Tibial artery (tissue), 4 donors: ENCODE results near the gene HNRNPUL1.

Experiments
- DNase-seq, 2 donors: peaks; one replicate each; pipeline ENCODE4 v3.0.0-alpha.2; 2019
- H3K27ac ChIP-seq, 2 donors: fragments of 200-600 bp; sonication (generic) in 1 of 2; 1 replicate in 1 of 2; 2 replicates in 1 of 2; pipeline ENCODE4 v1.5.1; 2018 to 2019; ENCODE audit warnings: mild to moderate bottlenecking in 1 of 2
- H3K27me3 ChIP-seq, 2 donors: fragments of 200-600 bp; sonication (generic) in 1 of 2; one replicate each; pipeline versions ENCODE4 v1.5.1 to v1.6.0; 2016 to 2019
- H3K36me3 ChIP-seq, 3 donors: fragments of 200-600 bp; sonication (generic) in 2 of 3; one replicate each; pipeline ENCODE4 v1.5.1; 2016 to 2019; ENCODE audit warnings: mild to moderate bottlenecking in 2 of 3
- H3K4me1 ChIP-seq, 4 donors: fragments of 200-600 bp; sonication (generic) in 2 of 4; 1 replicate in 3 of 4; 2 replicates in 1 of 4; pipeline ENCODE4 v1.5.1; 2016 to 2019
- H3K4me3 ChIP-seq, 2 donors: fragments of 200-600 bp; sonication (generic) in 1 of 2; 1 replicate in 1 of 2; 2 replicates in 1 of 2; pipeline ENCODE4 v1.5.1; 2018 to 2019; ENCODE audit warnings: mild to moderate bottlenecking in 2 of 2
- H3K9me3 ChIP-seq, 3 donors: fragments of 200-600 bp; sonication (generic) in 1 of 3; one replicate each; pipeline ENCODE4 v1.5.1; 2016 to 2019
- intact Hi-C: fragments of 100-400 bp; cut with DNase I; formaldehyde crosslinking; loops from one replicate; pipeline ENCODE4 v1.15.0; 2023; ENCODE audit warnings: low total_unique reads
- TF ChIP-seq, protein P1 (sequence below), 2 experiments: fragments of 200-600 bp in 1 of 2; fragments of 450-650 bp in 1 of 2; IDR thresholded peaks; one replicate each; pipeline ENCODE4 v1.5.1; 2017 to 2019; ENCODE audit warnings: antibody characterized with exemption in 2 of 2, mild to moderate bottlenecking in 1 of 2, moderate library complexity in 1 of 2

Gene HNRNPUL1

GRCh38 chr19:41308450-41309179 is 44.4 kb downstream of the HNRNPUL1 start:
- DNase-seq: peak; percentile 96 to 98
- intact Hi-C loops: loop anchor here (2.0 to 5.0 kb wide), 2 partner anchors 46 to 104 kb away; partner anchors contain the start of gene HNRNPUL1
- Histone ChIP-seq H3K4me1 (peaks cover 4 to 40% (median 32%) of the 10 kb centered on the region in 4 donors), H3K4me3 (peak overlapping the region; percentile 69 to 70), H3K9me3 (no peaks in the 10 kb centered on the region), H3K27ac (peak overlapping the region; percentile 88 to 91), H3K27me3 (no peaks in the 10 kb centered on the region), H3K36me3 (peaks cover 37 to 58% (median 55%) of the 10 kb centered on the region in 3 donors)
- TF ChIP-seq, protein P1, sequence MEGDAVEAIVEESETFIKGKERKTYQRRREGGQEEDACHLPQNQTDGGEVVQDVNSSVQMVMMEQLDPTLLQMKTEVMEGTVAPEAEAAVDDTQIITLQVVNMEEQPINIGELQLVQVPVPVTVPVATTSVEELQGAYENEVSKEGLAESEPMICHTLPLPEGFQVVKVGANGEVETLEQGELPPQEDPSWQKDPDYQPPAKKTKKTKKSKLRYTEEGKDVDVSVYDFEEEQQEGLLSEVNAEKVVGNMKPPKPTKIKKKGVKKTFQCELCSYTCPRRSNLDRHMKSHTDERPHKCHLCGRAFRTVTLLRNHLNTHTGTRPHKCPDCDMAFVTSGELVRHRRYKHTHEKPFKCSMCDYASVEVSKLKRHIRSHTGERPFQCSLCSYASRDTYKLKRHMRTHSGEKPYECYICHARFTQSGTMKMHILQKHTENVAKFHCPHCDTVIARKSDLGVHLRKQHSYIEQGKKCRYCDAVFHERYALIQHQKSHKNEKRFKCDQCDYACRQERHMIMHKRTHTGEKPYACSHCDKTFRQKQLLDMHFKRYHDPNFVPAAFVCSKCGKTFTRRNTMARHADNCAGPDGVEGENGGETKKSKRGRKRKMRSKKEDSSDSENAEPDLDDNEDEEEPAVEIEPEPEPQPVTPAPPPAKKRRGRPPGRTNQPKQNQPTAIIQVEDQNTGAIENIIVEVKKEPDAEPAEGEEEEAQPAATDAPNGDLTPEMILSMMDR (IDR thresholded peaks at IDR 0.05): peak; percentile 95 to 98

DNA sequence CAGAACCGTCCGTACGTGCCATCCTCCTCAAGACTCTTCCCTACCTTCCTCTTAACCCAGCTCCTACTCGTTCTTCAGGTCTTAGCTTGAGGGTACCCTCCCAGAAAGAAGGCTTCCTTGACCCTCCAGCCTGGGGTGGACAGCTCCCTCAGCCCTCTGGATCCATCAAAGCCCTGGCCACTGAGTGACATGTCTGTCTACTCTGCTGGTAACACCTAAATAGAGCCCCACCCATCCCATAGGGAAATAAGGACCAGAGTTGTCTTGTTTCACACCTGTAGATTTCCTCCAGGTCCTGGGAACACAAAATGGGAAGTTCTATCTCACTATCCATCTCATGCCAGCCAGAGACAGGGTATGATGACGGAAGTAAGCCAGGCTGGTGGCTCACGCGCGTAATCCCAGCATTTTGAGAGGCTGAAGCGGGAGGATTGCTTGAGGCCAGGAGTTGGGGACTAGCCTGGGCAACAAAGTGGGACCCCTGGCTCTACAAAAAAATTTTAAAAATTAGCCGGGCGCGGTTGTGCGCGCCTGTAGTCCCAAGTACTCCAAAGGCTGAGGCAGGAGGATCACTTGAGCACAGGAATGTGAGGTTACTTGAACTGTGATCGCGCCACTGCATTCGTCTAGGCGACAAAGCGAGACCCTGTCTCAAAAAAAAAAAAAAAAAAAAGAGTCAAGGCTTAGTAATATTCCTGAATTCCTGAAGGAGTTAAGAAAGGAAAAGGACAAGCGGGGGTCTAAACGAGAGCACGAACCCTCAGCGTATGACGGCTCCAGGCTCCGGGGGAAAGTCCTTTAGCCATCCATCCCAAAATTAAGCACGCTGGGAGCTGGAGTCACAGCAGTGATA is 45.2 kb downstream of the HNRNPUL1 start:
- Histone ChIP-seq H3K9me3 (no peaks in the 10 kb centered on the region), H3K27me3 (no peaks in the 10 kb centered on the region), H3K36me3 (peaks cover 29 to 58% (median 50%) of the 10 kb centered on the region in 3 donors), H3K4me1 (peaks cover 4 to 40% (median 32%) of the 10 kb centered on the region in 4 donors), H3K4me3 (peak overlapping the region; percentile 69 to 70), H3K27ac (peak overlapping the region; percentile 88 to 91)
- intact Hi-C loops: loop anchor here (2.0 to 5.0 kb wide), 3 partner anchors 43 to 105 kb away; partner anchors contain the start of genes HNRNPUL1 and TGFB1
- DNase-seq: peak in 1 of 2 donors; percentile 33
- TF ChIP-seq, protein P1 (IDR thresholded peaks at IDR 0.05): no peak

- no peaks in the 10 kb centered on the region for H3K27me3 ChIP-seq
- peak within 1 kb of the TSS; percentile 69 to 70 for H3K4me3 ChIP-seq
- peaks cover 4 to 40% (median 32%) of the 10 kb centered on the region in 4 donors for H3K4me1 ChIP-seq
- H3K27ac ChIP-seq: peak within 1 kb of the TSS; percentile 88 to 91
- peak; percentile 77 to 92 for DNase-seq
- intact Hi-C loops: loop anchor here (5.0 kb wide), 1 partner anchor 42 kb away; the partner anchor contains the start of gene TGFB1
- TF ChIP-seq, protein P1 (IDR thresholded peaks at IDR 0.05): peak in 1 of 2 experiments; percentile 15
- H3K9me3 ChIP-seq: no peaks in the 10 kb centered on the region
- H3K36me3 ChIP-seq: peaks cover 21 to 55% (median 41%) of the 10 kb centered on the region in 3 donors
Observed at GRCh38 chr19:41310033-41310831, 46.1 kb downstream of the HNRNPUL1 start, which contains the start of gene CCDC97. CCDC97 (plus strand) TSS chr19:41310172; CDS start chr19:41310311, 139 bp downstream.

GRCh38 chr19:41311072-41311471 is 46.9 kb downstream of the HNRNPUL1 start:
- TF ChIP-seq, protein P1 (IDR thresholded peaks at IDR 0.05): no peak
- peak overlapping the region; percentile 69 to 70 for H3K4me3 ChIP-seq
- H3K9me3 ChIP-seq: no peaks in the 10 kb centered on the region
- no peaks in the 10 kb centered on the region for H3K27me3 ChIP-seq
- no peak for DNase-seq
- peaks cover 17 to 55% (median 37%) of the 10 kb centered on the region in 3 donors for H3K36me3 ChIP-seq
- H3K4me1 ChIP-seq: peaks cover 4 to 40% (median 32%) of the 10 kb centered on the region in 4 donors
- H3K27ac ChIP-seq: peak overlapping the region; percentile 88 to 91
- intact Hi-C loops: loop anchor here (5.0 kb wide), 1 partner anchor 41 kb away; the partner anchor contains the start of gene TGFB1
